Trophoblast cell (in vitro differentiated cells and primary cell): ENCODE measurements around the gene MAU2.
"Not testable (repeated sequence)": the region's sequence is repeated elsewhere in the genome, so short reads cannot be mapped to it uniquely, and the experiment has no call there.

Experiments
- DNase-seq, 2 donors: peaks; one replicate each; pipeline ENCODE4 v3.0.0-alpha.2; 2016
- H2AFZ ChIP-seq: 2 replicates; pipeline ENCODE4 v1.6.1; 2013; ENCODE audit warnings: low read length, moderate library complexity, mild to moderate bottlenecking; ENCODE audit not compliant: insufficient read depth, poor library complexity
- H2AK5ac ChIP-seq: 2 replicates; pipeline ENCODE4 v1.6.1; 2013; ENCODE audit warnings: mild to moderate bottlenecking, low read length
- H2BK120ac ChIP-seq: 2 replicates; pipeline ENCODE4 v1.6.1; 2013; ENCODE audit warnings: low read length, mild to moderate bottlenecking, moderate library complexity; ENCODE audit not compliant: insufficient read depth, poor library complexity
- H2BK12ac ChIP-seq: 2 replicates; pipeline ENCODE4 v1.6.1; 2013; ENCODE audit warnings: mild to moderate bottlenecking, low read length, moderate library complexity
- H2BK5ac ChIP-seq: 2 replicates; pipeline ENCODE4 v1.6.1; 2013; ENCODE audit warnings: low read length, low read depth, moderate library complexity, mild to moderate bottlenecking; ENCODE audit not compliant: poor library complexity
- H3K14ac ChIP-seq: 2 replicates; pipeline ENCODE4 v1.6.1; 2013; ENCODE audit warnings: mild to moderate bottlenecking, low read length
- H3K18ac ChIP-seq: 2 replicates; pipeline ENCODE4 v1.6.1; 2013; ENCODE audit warnings: mild to moderate bottlenecking, low read length
- H3K23ac ChIP-seq: 2 replicates; pipeline ENCODE4 v1.6.1; 2013; ENCODE audit warnings: low read length
- H3K27ac ChIP-seq: 2 replicates; pipeline ENCODE4 v1.5.1; 2013; ENCODE audit warnings: low read depth, mild to moderate bottlenecking, inconsistent platforms, low read length, moderate library complexity
- H3K27me3 ChIP-seq: 2 replicates; pipeline ENCODE4 v1.6.1; 2013; ENCODE audit warnings: inconsistent platforms, mild to moderate bottlenecking, low read length, moderate library complexity; ENCODE audit not compliant: insufficient read depth
- H3K36me3 ChIP-seq, 2 experiments: 1 replicate in 1 of 2; 2 replicates in 1 of 2; pipeline ENCODE4 v1.6.1; 2013; ENCODE audit warnings: low read length in 2 of 2, mild to moderate bottlenecking in 2 of 2, moderate library complexity in 1 of 2; ENCODE audit not compliant: insufficient read depth in 2 of 2, control insufficient read depth in 1 of 2
- H3K4ac ChIP-seq: 2 replicates; pipeline ENCODE4 v1.6.1; 2013; ENCODE audit warnings: low read depth, mild to moderate bottlenecking, low read length, moderate library complexity
- H3K4me1 ChIP-seq, 2 experiments: 1 replicate in 1 of 2; 2 replicates in 1 of 2; pipeline ENCODE4 v1.6.1; 2013; ENCODE audit warnings: low read length in 2 of 2, mild to moderate bottlenecking in 2 of 2, moderate library complexity in 1 of 2; ENCODE audit not compliant: insufficient read depth in 2 of 2, control insufficient read depth in 1 of 2
- H3K4me2 ChIP-seq: 2 replicates; pipeline ENCODE4 v1.6.1; 2013; ENCODE audit warnings: inconsistent platforms, mild to moderate bottlenecking, low read length, moderate library complexity
- H3K4me3 ChIP-seq: 2 replicates; pipeline ENCODE4 v1.5.1; 2013; ENCODE audit warnings: mild to moderate bottlenecking, low read depth, low read length, inconsistent platforms
- H3K79me1 ChIP-seq: one replicate; pipeline ENCODE4 v1.6.1; 2013; ENCODE audit warnings: low read length
- H3K79me2 ChIP-seq: 2 replicates; pipeline ENCODE4 v1.6.1; 2013; ENCODE audit warnings: low read length, mild to moderate bottlenecking; ENCODE audit not compliant: control insufficient read depth, insufficient read depth, poor library complexity
- H3K9ac ChIP-seq: 2 replicates; pipeline ENCODE4 v1.6.1; 2013; ENCODE audit warnings: mild to moderate bottlenecking, low read length
- H3K9me3 ChIP-seq: 2 replicates; pipeline ENCODE4 v1.6.1; 2013; ENCODE audit warnings: low read depth, mild to moderate bottlenecking, control low read depth, inconsistent platforms, low read length; ENCODE audit not compliant: insufficient read depth
- H4K12ac ChIP-seq: 2 replicates; pipeline ENCODE4 v1.6.1; 2013; ENCODE audit warnings: low read depth, mild to moderate bottlenecking, low read length, moderate library complexity
- H4K8ac ChIP-seq: 2 replicates; pipeline ENCODE4 v1.6.1; 2013; ENCODE audit warnings: low read depth, mild to moderate bottlenecking, low read length, moderate library complexity
- H4K91ac ChIP-seq: one replicate; pipeline ENCODE4 v1.6.1; 2013; ENCODE audit warnings: low read depth, mild to moderate bottlenecking, low read length, moderate library complexity
- whole genome bisulfite sequencing: extraction: QIAGEN DNeasy Blood & Tissue Kit; methylation state at CpG from one replicate; pipeline ENCODE4 v1.1.7; 2013; ENCODE audit warnings: missing lambda C conversion rate; ENCODE audit not compliant: insufficient read length, insufficient coverage; ENCODE audit errors: extremely low coverage; 5-methylcytosine and 5-hydroxymethylcytosine counted together

The MAU2 gene

GRCh38 chr19:19385896-19386869 is 65.6 kb downstream of the MAU2 start:
- H4K8ac ChIP-seq: peak overlapping the region; percentile 77
- peaks cover 24% of the 10 kb centered on the region for H3K79me2 ChIP-seq
- peak overlapping the region; percentile 98 for H3K4ac ChIP-seq
- peaks cover 23% of the 10 kb centered on the region for H3K79me1 ChIP-seq
- no peaks in the 10 kb centered on the region for H3K36me3 ChIP-seq
- H3K27me3 ChIP-seq: no peaks in the 10 kb centered on the region
- H3K23ac ChIP-seq: no peak overlapping the region
- peak overlapping the region; percentile 91 for H4K91ac ChIP-seq
- peak overlapping the region; percentile 58 for H2AFZ ChIP-seq
- H3K14ac ChIP-seq: peak overlapping the region; percentile 85
- peaks cover 10 to 25% of the 10 kb centered on the region in 2 experiments for H3K4me1 ChIP-seq
- peak overlapping the region; percentile 86 for H2BK5ac ChIP-seq
- H3K9me3 ChIP-seq: no peaks in the 10 kb centered on the region
- H2BK120ac ChIP-seq: peak overlapping the region; percentile 82
- peak overlapping the region; percentile 80 for H3K18ac ChIP-seq
- H3K4me2 ChIP-seq: peak overlapping the region; percentile 99
- peak overlapping the region; percentile 81 for H2AK5ac ChIP-seq
- peak; percentile 74 to 76 for DNase-seq
- peak overlapping the region; percentile 98 for H3K27ac ChIP-seq
- H3K4me3 ChIP-seq: peak overlapping the region; percentile 91
- WGBS: no CpG with 5 or more reads among the region's 75 CpGs
- peak overlapping the region; percentile 37 for H2BK12ac ChIP-seq
- peak overlapping the region; percentile 95 for H3K9ac ChIP-seq
- peak overlapping the region; percentile 78 for H4K12ac ChIP-seq

GRCh38 chr19:19387108-19387507 is 66.5 kb downstream of the MAU2 start:
- no peak overlapping the region for H3K4me3 ChIP-seq
- H2BK5ac ChIP-seq: no peak overlapping the region
- no peak overlapping the region for H3K27ac ChIP-seq
- H3K18ac ChIP-seq: peak overlapping the region; percentile 38
- H3K36me3 ChIP-seq: no peaks in the 10 kb centered on the region
- no peak for DNase-seq
- no peaks in the 10 kb centered on the region for H3K9me3 ChIP-seq
- WGBS: no CpG with 5 or more reads among the region's 5 CpGs
- peak overlapping the region; percentile 99 for H3K4me2 ChIP-seq
- H3K27me3 ChIP-seq: no peaks in the 10 kb centered on the region
- H2BK120ac ChIP-seq: no peak overlapping the region
- peak overlapping the region; percentile 39 for H4K91ac ChIP-seq
- H3K4me1 ChIP-seq: peaks cover 10 to 25% of the 10 kb centered on the region in 2 experiments
- H3K79me1 ChIP-seq: peaks cover 22% of the 10 kb centered on the region
- no peak overlapping the region for H2AK5ac ChIP-seq
- H3K4ac ChIP-seq: peak overlapping the region; percentile 98
- H2AFZ ChIP-seq: no peak overlapping the region
- peak overlapping the region; percentile 66 for H2BK12ac ChIP-seq
- no peak overlapping the region for H4K12ac ChIP-seq
- peak overlapping the region; percentile 85 for H3K14ac ChIP-seq
- H3K23ac ChIP-seq: no peak overlapping the region
- peak overlapping the region; percentile 40 for H4K8ac ChIP-seq
- H3K79me2 ChIP-seq: peaks cover 24% of the 10 kb centered on the region
- no peak overlapping the region for H3K9ac ChIP-seq

GRCh38 chr19:19388568-19389555 is 68.2 kb downstream of the MAU2 start:
- H3K4me1 ChIP-seq: peaks cover 10 to 25% of the 10 kb centered on the region in 2 experiments
- WGBS: no CpG with 5 or more reads among the region's 13 CpGs
- H3K18ac ChIP-seq: no peak overlapping the region
- no peaks in the 10 kb centered on the region for H3K9me3 ChIP-seq
- no peak overlapping the region for H3K4me3 ChIP-seq
- H3K79me2 ChIP-seq: peaks cover 24% of the 10 kb centered on the region
- H3K4me2 ChIP-seq: peak overlapping the region; percentile 10
- peaks cover 22% of the 10 kb centered on the region for H3K79me1 ChIP-seq
- H3K23ac ChIP-seq: no peak overlapping the region
- no peak overlapping the region for H2AFZ ChIP-seq
- H4K8ac ChIP-seq: no peak overlapping the region
- no peak overlapping the region for H2BK5ac ChIP-seq
- no peak overlapping the region for H2BK12ac ChIP-seq
- DNase-seq: no peak
- no peaks in the 10 kb centered on the region for H3K36me3 ChIP-seq
- H3K27me3 ChIP-seq: no peaks in the 10 kb centered on the region
- peak overlapping the region; percentile 78 for H3K4ac ChIP-seq
- no peak overlapping the region for H3K27ac ChIP-seq
- no peak overlapping the region for H4K12ac ChIP-seq
- H3K9ac ChIP-seq: peak overlapping the region; percentile 38
- H2AK5ac ChIP-seq: peak overlapping the region; percentile 53
- no peak overlapping the region for H3K14ac ChIP-seq
- H2BK120ac ChIP-seq: no peak overlapping the region
- no peak overlapping the region for H4K91ac ChIP-seq

- H2BK12ac ChIP-seq, H3K27me3 ChIP-seq, H3K4me2 ChIP-seq, H2BK120ac ChIP-seq, H3K27ac ChIP-seq, H3K23ac ChIP-seq, H3K18ac ChIP-seq, H3K4me3 ChIP-seq, H2BK5ac ChIP-seq, DNase-seq, H3K36me3 ChIP-seq, H4K8ac ChIP-seq, H2AK5ac ChIP-seq, H3K9me3 ChIP-seq, H2AFZ ChIP-seq, H3K14ac ChIP-seq, H4K91ac ChIP-seq, H4K12ac ChIP-seq: not testable (repeated sequence)
- Histone ChIP-seq H3K9ac (peak overlapping the region; percentile 38), H3K79me1 (peaks cover 21% of the 10 kb centered on the region), H3K4me1 (peaks cover 9 to 25% of the 10 kb centered on the region in 2 experiments), H3K4ac (peak overlapping the region; percentile 43), H3K79me2 (peaks cover 22% of the 10 kb centered on the region)
- no CpG with 5 or more reads among the region's 12 CpGs for WGBS
Measured at GRCh38 chr19:19389683-19390082, 69.1 kb downstream of the MAU2 start.
